T follicular helper cell (primary cell): ENCODE measurements around the gene KLB.
"Not testable (repeated sequence)": the region's sequence is repeated elsewhere in the genome, so short reads cannot be mapped to it uniquely, and the experiment has no call there.

Experiments used
- DNase-seq: peaks from one replicate; pipeline ENCODE4 v3.0.0-alpha.2; 2020; ENCODE audit warnings: low read depth

KLB gene

DNA sequence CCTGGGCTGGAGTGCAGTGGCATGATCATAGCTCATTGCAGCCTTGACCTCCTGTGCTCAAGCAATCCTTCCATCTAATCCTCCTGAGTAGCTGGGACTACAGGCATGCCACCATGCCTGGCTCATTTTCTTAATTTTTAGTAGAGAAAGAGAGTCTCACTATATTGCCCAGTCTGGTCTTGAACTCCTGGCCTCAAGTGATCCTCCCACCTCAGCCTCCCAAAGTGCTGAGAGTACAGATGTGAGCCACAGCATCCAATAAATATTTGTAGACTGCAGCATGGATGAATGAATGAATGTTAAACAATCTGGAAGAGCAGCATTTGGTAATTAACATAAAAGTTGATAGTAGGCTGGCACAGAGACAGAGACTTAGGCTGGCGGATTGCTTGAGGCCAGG is 20.0 kb downstream of the KLB start:
- no peak for DNase-seq

DNA sequence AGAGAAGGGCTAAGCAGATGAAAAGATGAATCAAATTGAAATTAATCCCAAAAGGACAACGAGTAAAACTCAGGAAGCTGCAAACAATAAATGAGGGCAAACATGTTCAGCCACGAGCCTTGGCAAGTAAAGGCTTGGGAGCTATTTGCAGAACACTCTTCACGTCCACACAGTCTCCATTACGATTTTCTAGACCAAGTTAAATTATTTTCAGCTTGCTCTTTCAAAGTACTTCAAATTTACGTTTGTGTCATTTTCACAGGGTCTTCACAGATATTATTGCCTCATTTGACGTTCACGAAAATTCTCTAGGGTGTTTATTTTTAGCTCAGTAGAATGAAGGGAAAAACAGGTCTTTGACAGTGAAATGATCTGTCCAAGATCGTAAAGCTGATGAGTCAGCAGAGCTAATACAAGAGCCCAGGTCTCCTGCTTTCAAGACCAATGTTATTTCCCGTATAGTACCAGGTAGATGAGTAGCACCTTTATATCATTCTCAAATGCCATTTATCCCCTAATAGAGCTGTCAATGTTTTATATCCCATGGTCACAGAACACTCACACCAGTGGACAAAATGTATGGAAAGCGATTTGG is 20.9 kb downstream of the KLB start:
- DNase-seq = no peak

DNA sequence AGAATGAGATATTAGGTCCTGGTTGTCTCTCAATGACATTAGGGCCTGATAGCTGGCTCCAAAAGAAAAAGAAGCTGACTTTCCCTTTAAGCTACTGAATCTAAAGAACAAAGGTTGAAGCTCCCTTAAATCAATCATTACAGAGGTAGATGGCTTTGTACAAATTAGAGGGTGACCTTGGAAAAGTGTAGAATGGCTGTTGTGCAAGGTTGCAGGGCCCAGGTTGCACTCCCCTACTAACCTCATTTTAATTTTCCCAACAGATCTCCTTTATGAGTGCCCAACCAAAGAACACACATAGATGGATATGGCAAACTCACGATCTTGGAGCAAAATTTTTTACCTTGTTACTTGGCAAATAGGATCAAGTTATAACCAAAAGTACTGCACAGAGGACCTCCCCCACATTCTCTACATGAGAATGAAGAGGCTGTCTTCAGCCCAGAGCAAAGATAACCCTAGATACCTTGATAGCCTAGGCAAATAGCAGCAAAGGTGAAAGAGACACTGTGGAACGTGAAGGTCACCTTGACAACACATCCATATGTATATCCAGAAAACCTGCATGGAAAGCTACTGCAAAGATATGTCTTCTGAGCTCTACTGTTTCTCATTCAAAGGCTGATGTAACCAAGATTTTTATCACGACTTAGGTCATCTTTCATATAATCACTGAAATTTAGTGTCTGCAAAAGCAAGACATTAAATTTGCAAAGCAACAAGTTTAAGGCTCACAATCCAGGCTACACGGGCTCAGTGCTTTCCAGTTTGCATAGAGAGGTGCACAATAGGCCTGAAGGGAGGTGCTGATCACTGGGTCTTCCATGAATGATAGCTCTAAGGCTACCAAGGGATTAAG is 23.0 kb downstream of the KLB start:
- no peak for DNase-seq

GRCh38 chr4:39433878-39434492 is 27.3 kb downstream of the KLB start:
- no peak for DNase-seq

DNA sequence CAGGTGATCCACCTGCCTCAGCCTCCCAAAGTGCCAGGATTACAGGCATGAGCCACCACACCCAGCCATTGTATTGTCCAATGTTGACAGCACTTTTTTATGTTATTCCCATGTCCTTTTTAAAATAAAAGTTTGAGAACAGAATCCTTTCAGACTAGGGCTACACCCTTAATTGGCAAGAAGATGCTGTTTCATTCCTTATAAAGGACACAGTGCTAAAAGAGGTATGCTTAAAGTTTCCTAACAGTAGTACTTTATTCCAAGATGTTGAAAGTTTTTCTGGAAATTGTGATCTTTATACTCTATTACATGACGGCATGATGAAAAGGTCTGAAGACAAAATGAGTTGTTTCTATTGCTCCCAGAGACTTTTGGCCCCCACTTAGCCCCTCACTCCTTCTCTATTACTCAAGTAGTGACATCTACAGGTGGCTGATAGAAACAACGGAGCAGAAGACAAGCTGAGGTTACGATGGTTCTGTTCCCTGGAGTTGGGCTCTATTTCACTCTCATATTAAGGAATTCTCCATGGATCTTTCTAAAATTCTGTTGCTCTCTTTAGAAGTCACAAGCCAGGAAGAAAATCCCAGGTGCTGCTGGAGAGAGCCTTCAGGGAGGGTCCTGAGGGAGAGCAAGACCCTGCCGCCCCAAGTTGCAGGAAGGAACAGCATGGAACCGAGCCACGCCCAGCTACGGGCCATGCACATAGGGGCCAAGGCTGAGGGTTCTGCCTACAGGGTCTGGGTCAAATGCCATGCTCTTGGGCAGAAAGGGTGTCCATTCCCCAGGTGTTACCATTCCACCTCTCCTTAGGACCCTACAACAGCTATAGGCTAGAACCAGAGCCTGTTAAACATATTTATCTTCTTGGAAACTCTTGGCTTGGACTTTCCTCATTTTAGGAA is 29.2 kb downstream of the KLB start:
- DNase-seq = no peak

DNA sequence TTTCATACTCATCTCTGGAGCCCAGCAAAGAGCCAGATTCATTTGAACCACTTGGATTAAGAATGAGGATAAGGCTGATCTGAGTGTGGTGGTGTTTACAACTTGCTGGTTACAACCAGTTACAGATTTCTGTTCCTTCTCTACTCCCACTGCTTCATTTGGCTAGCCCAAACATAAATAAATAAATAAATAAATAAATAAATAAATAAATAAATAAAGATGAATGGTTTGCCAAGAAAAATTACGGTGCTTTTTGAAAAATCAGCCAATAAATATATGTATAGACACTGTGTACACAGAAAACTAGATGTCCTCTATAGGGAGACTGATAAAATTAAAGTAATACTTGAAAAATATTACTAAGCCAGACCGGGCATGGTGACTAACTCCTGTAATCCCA is 34.9 kb downstream of the KLB start:
- DNase-seq = no peak

- DNase-seq = no peak
These were observed 36.3 kb downstream of the KLB start for GRCh38 chr4:39442998-39443397.

DNA sequence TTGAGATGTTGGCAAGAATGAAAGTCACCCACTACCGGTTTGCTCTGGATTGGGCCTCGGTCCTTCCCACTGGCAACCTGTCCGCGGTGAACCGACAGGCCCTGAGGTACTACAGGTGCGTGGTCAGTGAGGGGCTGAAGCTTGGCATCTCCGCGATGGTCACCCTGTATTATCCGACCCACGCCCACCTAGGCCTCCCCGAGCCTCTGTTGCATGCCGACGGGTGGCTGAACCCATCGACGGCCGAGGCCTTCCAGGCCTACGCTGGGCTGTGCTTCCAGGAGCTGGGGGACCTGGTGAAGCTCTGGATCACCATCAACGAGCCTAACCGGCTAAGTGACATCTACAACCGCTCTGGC is 39.7 kb downstream of the KLB start:
- no peak for DNase-seq

GRCh38 chr4:39446842-39447573 is 40.3 kb downstream of the KLB start:
- DNase-seq = no peak

- no peak for DNase-seq
These were observed 43.9 kb downstream of the KLB start for GRCh38 chr4:39450618-39451017.

DNA sequence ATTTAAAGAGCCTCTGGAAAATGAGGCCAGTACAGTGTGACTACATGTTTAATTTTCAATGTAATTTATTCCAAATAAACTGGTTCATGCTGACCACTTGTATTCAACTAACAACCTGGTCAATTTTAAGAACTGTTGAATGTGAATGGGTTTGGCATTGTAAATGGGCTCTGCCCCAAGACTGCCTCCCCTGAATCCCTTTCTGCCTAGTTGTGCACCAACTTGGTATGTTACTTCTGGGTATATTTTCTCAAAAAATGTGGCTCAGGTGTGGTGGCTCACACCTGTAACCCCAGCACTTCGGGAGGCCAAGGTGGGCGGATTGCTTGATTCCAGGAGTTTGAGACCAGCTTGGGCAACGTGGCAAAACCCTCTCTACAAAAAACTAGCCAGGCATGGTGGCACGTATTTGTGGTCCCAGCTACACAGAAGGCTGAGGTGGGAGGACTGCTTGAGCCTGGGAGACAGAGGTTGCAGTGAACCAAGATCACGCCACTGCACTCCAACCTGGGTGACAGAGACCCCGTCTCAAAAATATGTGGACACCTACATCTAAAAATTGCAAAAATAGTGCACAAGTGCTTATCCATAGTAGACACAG is 44.8 kb downstream of the KLB start:
- no peak for DNase-seq

GRCh38 chr4:39452153-39452859 is 45.6 kb downstream of the KLB start:
- DNase-seq = no peak

GRCh38 chr4:39452860-39453587 is 46.3 kb downstream of the KLB start:
- DNase-seq = no peak

GRCh38 chr4:39453738-39454137 is 47.0 kb downstream of the KLB start:
- no peak for DNase-seq

GRCh38 chr4:39455486-39455885 is 48.8 kb downstream of the KLB start:
- no peak for DNase-seq

GRCh38 chr4:39456946-39457763 is 50.4 kb downstream of the KLB start:
- DNase-seq = no peak

GRCh38 chr4:39458161-39458504 is 51.4 kb downstream of the KLB start:
- DNase-seq = not testable (repeated sequence)

- DNase-seq = peak; percentile 88
These were observed 52.0 kb downstream of the KLB start, which contains the start of the genes LIAS and RPL9 for GRCh38 chr4:39458505-39459300. Gene LIAS (plus strand): TSS chr4:39459056. CDS start chr4:39459118, 62 bp downstream. Gene RPL9 (minus strand): TSS chr4:39458922. CDS start chr4:39458439, 483 bp downstream.
